ENCODE data around the gene TMEM101.

The TMEM101 gene

DNA sequence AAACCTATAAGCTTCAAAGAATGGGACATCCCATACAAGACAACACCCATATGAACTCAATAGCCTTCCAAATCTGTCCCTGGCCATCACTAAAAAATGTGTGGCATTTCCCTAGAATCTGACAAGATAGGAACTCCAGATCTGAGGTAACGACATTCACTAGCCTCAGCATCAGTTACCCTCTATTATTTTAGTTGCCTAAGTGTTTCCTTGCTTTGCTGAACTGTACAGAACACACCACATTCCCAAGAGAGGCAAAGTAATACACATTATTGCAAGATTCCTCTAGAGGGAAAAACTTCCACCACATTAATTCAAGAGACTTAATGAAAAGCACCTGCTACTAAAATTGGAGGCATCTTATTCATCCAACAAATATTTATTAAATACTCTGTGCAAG lies 46.7 kb upstream of the TMEM101 start:
- Histone ChIP-seq H3K9me3 (ENCODE audit: insufficient read depth, low read length, severe bottlenecking) (no peaks in the 10 kb centered on the region), H3K27me3 (ENCODE audit: insufficient read depth, low read length, poor library complexity) (no peaks in the 10 kb centered on the region), H3K36me3 (ENCODE audit: insufficient read depth, low read length) (peaks cover 62% of the 10 kb centered on the region), H3K4me2 (ENCODE audit: insufficient read depth, low read length) (no peak overlapping the region), H4K20me1 (ENCODE audit: insufficient read depth, low read length) (peaks cover 49% of the 10 kb centered on the region), H3K4me1 (ENCODE audit: insufficient read depth, low read length) (peaks cover 28% of the 10 kb centered on the region), H3K9ac (ENCODE audit: low read depth, low read length) (no peak overlapping the region), H3K79me2 (ENCODE audit: insufficient read depth, low read length) (peaks cover 92% of the 10 kb centered on the region), H3K27ac (ENCODE audit: low read length) (no peak overlapping the region), H2AFZ (ENCODE audit: low read depth, low read length) (no peak overlapping the region), H3K4me3 (ENCODE audit: low read depth in 1 of 2, low read length in 2 of 2) (no peak overlapping the region)
- ATAC-seq (ENCODE audit: insufficient read depth, low read depth) (no peak), DNase-seq (no peak)
- TF ChIP-seq EZH2 (IDR thresholded peaks at IDR 0.05; ENCODE audit: borderline replicate concordance, low read depth, low read length, severe bottlenecking): no peak
- TF ChIP-seq, protein P1, sequence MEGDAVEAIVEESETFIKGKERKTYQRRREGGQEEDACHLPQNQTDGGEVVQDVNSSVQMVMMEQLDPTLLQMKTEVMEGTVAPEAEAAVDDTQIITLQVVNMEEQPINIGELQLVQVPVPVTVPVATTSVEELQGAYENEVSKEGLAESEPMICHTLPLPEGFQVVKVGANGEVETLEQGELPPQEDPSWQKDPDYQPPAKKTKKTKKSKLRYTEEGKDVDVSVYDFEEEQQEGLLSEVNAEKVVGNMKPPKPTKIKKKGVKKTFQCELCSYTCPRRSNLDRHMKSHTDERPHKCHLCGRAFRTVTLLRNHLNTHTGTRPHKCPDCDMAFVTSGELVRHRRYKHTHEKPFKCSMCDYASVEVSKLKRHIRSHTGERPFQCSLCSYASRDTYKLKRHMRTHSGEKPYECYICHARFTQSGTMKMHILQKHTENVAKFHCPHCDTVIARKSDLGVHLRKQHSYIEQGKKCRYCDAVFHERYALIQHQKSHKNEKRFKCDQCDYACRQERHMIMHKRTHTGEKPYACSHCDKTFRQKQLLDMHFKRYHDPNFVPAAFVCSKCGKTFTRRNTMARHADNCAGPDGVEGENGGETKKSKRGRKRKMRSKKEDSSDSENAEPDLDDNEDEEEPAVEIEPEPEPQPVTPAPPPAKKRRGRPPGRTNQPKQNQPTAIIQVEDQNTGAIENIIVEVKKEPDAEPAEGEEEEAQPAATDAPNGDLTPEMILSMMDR (IDR thresholded peaks at IDR 0.05; ENCODE audit: borderline replicate concordance, extremely low read depth, low read length, poor library complexity, severe bottlenecking): no peak

DNA sequence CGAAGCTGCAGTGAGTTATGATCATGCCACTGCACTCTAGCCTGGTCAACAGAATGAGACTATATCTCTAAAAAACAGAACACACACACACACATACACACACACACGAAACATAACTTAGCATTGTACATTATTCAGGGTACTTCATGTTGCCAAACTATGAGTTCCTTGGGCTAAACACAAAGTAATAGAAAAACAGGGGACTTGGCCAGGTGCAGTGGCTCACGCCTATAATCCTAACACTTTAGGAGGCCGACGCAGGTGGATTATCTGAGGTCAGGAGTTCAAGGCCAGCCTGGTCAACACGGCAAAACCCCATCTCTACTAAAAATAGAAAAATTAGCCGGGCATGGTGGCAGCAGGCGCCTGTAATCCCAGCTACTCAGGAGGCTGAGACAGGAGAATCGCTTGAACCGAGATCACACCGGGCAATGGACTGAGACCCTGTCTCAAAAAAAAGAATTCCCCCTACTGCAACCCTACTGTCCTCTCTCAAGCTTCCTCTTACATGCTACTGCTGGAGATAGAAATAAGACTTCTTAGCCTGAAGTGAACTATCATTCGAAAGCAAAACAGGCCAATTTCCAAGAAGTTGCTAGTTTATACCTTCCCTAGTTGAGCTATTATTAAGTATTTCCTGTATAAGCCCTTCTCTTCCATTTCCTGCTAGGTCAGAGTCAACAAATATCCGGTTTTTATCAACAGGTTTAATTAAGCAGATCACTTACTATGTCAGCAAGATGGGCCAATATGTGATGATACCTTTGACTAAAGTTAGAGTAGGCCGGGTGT lies 44.5 kb upstream of the TMEM101 start:
- no peak overlapping the region for H3K9ac ChIP-seq (ENCODE audit: low read depth, low read length)
- ATAC-seq (ENCODE audit: insufficient read depth, low read depth) (no peak), DNase-seq (no peak)
- no peak overlapping the region for H3K4me2 ChIP-seq (ENCODE audit: insufficient read depth, low read length)
- no peak overlapping the region for H2AFZ ChIP-seq (ENCODE audit: low read depth, low read length)
- peaks cover 78% of the 10 kb centered on the region for H3K36me3 ChIP-seq (ENCODE audit: insufficient read depth, low read length)
- H3K4me1 ChIP-seq (ENCODE audit: insufficient read depth, low read length): peaks cover 14% of the 10 kb centered on the region; the same call in 1 of the 2 replicates
- no peak for TF ChIP-seq EZH2 (IDR thresholded peaks at IDR 0.05; ENCODE audit: borderline replicate concordance, low read depth, low read length, severe bottlenecking)
- TF ChIP-seq, protein P1 (IDR thresholded peaks at IDR 0.05; ENCODE audit: borderline replicate concordance, extremely low read depth, low read length, poor library complexity, severe bottlenecking): no peak
- no peak overlapping the region for H3K27ac ChIP-seq (ENCODE audit: low read length)
- H3K9me3 ChIP-seq (ENCODE audit: insufficient read depth, low read length, severe bottlenecking): no peaks in the 10 kb centered on the region
- H3K79me2 ChIP-seq (ENCODE audit: insufficient read depth, low read length): peaks cover 90% of the 10 kb centered on the region
- no peaks in the 10 kb centered on the region for H3K27me3 ChIP-seq (ENCODE audit: insufficient read depth, low read length, poor library complexity)
- H3K4me3 ChIP-seq (ENCODE audit: low read depth in 1 of 2, low read length in 2 of 2): no peak overlapping the region
- peaks cover 41% of the 10 kb centered on the region for H4K20me1 ChIP-seq (ENCODE audit: insufficient read depth, low read length)

DNA sequence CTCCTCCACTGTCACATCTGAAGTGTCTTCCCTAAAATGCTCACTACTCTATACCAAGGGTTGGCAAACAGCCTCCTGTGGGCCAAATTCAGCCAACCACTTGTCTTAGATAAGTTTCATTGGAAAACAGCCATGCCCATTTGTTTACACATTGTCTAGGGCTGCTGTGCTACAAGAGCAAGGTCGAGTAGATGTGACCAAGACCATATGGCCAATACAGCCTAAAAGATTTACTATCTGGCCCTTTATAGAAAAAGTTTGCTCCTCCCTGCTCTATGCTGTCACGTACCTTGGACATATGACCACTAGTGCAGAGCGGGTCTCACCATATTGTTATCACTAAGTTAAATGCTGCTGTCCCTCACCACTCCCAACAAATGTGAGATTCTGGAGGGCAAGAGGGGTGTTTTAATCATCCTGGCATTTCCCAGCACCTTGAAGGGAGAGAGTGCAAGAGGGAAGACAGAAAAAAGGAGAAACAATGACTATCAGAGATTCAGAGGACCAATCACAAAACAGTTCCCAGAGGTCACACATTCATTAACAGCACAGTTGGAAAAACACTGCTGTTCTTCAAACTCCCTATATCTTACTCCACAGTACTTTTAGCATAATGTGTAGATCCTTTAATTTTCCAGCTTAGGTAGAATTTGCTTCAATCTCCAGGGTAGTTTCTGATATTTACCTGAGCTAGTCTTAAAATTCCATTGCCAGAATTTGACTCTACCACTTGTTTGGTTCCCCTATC lies 38.5 kb upstream of the TMEM101 start:
- H3K9me3 ChIP-seq (ENCODE audit: insufficient read depth, low read length, severe bottlenecking): no peaks in the 10 kb centered on the region
- peaks cover 33% of the 10 kb centered on the region for H4K20me1 ChIP-seq (ENCODE audit: insufficient read depth, low read length)
- peaks cover 91% of the 10 kb centered on the region for H3K79me2 ChIP-seq (ENCODE audit: insufficient read depth, low read length)
- H3K27ac ChIP-seq (ENCODE audit: low read length): no peak overlapping the region
- H3K4me2 ChIP-seq (ENCODE audit: insufficient read depth, low read length): no peak overlapping the region
- no peak for DNase-seq
- H3K36me3 ChIP-seq (ENCODE audit: insufficient read depth, low read length): peaks cover 80% of the 10 kb centered on the region
- H3K9ac ChIP-seq (ENCODE audit: low read depth, low read length): no peak overlapping the region
- no peaks in the 10 kb centered on the region for H3K27me3 ChIP-seq (ENCODE audit: insufficient read depth, low read length, poor library complexity)
- no peaks in the 10 kb centered on the region for H3K4me1 ChIP-seq (ENCODE audit: insufficient read depth, low read length)
- TF ChIP-seq EZH2 (IDR thresholded peaks at IDR 0.05; ENCODE audit: borderline replicate concordance, low read depth, low read length, severe bottlenecking): no peak
- TF ChIP-seq, protein P1 (IDR thresholded peaks at IDR 0.05; ENCODE audit: borderline replicate concordance, extremely low read depth, low read length, poor library complexity, severe bottlenecking): no peak
- no peak overlapping the region for H3K4me3 ChIP-seq (ENCODE audit: low read depth in 1 of 2, low read length in 2 of 2)
- no peak for ATAC-seq (ENCODE audit: insufficient read depth, low read depth)
- H2AFZ ChIP-seq (ENCODE audit: low read depth, low read length): no peak overlapping the region
